ENCODE results near the gene PLXND1.

- no peak for TF ChIP-seq CTCF (IDR thresholded peaks at IDR 0.05)
- no peak for TF ChIP-seq POLR2A (IDR thresholded peaks at IDR 0.05)
Observed at GRCh38 chr3:129543999-129544398, 62.5 kb downstream of the PLXND1 start.

Measured in lower leg skin (tissue), 3 donors.